GM18508 (cell line): ENCODE data around the gene SDK2.

Experiments
- ATAC-seq: cut with Tn5 transposase; IDR thresholded peaks from one replicate; pipeline ENCODE4 v1.9.1; 2021; ENCODE audit warnings: moderate number of reproducible peaks; ENCODE audit not compliant: insufficient read depth, unreplicated experiment

The SDK2 gene

GRCh38 chr17:73360961-73361761 is 283.1 kb downstream of the SDK2 start:
- no peak for ATAC-seq

DNA sequence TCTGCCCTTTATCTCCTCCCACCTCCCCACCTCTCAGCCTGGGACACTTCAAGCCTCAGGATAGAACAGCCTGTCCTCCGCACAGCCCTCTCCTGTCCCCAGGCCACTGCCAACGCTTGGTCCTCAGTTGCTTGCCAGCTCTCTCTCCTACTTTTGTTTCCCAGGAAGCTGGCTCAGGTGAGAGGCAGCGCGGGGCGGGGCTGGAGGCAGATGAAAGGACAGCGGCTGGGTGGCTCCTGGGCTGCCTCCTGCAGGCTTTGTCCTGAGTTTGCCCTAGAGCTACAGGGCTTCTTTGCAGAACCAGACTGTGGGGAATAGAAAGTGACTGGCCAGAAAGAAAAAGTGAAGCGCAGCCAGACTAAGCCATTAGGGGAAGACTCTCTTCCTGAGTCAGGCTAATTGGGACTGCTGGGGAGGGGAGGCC is 284.2 kb downstream of the SDK2 start:
- ATAC-seq = no peak

DNA sequence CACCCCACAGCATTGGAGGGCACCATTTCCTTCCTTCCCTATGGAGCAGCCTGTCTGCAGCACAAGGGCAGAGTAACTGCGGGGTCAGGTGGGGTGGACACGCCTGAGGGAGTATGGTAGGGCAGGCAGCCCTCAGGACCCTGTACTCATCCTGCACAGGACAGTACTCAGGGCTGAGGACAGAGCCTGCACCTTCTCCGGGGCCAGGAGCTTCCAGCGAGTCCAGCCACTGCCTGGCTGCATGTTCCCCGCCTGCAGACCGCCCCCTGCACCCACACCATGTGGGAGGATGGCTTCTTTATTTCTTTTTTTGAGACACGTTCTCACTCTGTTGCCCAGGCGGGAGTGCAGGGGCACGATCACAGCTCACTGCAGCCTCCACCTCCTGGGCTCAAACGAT is 284.9 kb downstream of the SDK2 start:
- ATAC-seq = no peak

DNA sequence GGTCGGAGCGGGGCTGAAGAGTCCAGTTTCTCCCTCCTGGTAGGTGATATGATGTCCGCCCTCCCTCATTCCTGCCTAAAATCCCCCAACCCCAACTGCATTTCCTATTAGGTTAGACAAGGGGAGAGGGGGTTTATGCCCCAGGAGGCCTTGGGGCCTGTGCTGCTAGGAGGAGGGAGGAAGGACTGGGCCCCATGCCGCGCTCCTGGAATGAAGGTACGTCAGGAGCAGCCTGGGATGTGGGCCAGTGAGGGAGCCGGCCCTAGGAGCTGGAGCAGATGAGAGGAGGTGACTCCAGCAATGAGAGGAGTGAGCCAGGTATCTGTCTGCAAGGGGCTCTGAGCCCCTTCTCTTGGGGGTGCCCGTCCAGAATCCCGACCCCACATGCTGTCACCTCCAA is 285.6 kb downstream of the SDK2 start:
- no peak for ATAC-seq

DNA sequence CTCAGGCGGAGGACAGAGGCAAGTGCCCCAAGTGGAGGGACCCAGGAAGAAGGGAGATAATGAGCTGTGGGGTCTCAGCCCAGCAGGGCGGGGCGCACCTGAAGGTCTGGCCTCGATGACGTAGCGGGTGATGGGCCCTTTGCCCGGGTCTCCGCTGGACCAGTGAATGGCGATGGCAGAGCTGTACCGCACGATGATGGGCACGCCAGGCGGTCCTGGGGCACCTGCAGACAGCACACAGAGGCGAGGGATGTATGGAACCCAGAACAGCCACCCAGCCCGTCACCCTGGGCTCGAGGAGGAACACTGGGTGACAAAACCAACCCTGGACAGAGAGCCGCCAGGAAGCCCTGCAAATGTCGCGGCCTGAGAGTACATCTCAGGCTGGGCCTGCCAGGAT is 286.3 kb downstream of the SDK2 start:
- no peak for ATAC-seq

GRCh38 chr17:73357318-73357717 is 286.9 kb downstream of the SDK2 start:
- no peak for ATAC-seq

DNA sequence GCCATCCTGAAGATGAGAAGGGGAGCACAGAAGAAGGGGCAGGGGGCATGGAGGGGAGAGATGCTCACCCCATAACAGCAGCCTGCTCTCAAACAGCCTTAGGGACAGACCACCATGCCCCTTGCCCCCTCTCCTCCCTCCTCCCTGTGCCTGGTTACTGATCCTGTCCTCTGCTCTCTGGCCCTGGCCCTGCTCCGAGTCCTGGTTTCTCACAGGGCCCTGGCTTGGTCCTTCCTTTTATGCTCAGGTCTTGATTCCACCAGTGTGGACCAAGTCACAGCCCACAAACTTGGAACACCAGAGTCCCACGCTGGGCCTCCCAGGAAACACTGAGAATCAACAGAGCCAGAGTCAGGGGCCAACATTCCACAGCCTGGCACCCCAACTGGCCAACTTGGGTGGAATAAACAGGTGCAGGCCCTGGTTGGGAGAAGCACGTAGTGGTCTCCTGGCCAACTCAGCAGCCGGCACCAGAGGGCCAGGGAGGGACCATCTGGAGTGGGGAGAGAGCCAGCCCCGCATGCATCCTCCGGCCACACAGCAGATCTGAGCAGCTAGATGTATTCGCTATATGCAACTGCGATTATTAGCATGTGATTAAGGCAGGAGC is 287.6 kb downstream of the SDK2 start:
- ATAC-seq = no peak

GRCh38 chr17:73354423-73355284 is 289.6 kb downstream of the SDK2 start:
- no peak for ATAC-seq

- ATAC-seq = no peak
Observed at GRCh38 chr17:73352261-73352660, 292.0 kb downstream of the SDK2 start.

GRCh38 chr17:73351764-73352163 is 292.5 kb downstream of the SDK2 start:
- no peak for ATAC-seq

GRCh38 chr17:73350864-73351263 is 293.4 kb downstream of the SDK2 start:
- ATAC-seq = no peak

- ATAC-seq = no peak
Observed at GRCh38 chr17:73349647-73350046, 294.6 kb downstream of the SDK2 start.

DNA sequence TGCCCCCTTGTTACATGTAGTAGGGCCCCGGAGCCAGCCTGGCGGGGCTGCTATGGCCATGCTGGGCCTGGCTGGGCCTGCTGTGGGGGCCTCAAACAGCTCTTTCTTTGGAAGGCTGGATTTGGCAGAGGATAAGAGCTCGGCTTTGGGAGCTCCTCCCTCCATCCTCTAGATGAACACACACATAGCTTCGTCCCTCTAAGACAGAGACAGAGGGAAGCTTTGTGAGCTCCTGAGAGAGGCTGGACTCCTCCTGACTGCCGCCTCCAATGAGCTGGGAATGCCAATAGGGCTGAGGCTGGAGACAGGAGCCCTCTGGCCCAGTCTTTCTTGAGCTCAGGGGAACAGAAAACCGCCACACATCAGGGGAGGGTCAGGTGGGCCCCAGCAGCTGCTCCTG is 295.1 kb downstream of the SDK2 start:
- ATAC-seq = no peak

GRCh38 chr17:73348829-73349095 is 295.5 kb downstream of the SDK2 start:
- ATAC-seq = no peak

DNA sequence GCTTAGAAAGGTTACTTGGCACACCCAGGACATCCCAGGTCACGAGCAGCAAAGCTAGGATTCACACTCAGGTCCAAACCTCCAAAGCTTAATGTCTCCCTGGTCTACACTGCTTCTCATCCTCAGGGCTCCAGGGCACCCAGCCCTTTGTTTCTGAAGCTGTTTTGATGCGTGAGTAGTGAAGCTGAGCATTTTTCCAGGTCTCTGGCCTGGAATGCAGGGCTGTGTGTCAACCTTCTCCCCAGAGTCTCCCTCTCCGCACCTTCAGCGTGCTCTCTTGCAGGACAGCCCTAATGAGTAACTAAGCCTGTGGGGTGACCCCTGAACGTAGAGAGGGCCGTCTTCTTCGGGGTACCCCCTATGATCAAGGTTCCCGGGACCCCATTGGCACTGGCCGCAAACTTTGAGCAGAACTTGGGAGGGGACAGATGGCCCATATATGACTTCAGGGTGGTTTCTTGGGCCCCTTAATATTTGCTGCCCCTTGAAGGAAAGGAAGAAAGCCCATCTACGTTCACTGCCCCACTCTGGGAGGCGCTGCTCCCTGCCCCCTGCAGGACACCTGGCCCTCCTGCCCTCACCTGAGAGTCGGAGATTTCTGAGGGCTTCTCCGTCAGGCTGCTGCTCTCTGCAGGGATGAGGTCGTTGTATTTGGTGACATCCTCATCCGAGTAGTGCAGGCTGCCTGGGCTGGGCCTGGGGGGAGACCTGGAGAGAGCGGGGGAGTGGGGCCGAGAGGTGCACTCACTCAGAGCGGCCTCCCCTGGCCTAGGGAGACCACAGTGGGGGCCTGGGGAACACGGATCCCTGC is 296.0 kb downstream of the SDK2 start:
- ATAC-seq = no peak

GRCh38 chr17:73347351-73347750 is 296.9 kb downstream of the SDK2 start:
- no peak for ATAC-seq

DNA sequence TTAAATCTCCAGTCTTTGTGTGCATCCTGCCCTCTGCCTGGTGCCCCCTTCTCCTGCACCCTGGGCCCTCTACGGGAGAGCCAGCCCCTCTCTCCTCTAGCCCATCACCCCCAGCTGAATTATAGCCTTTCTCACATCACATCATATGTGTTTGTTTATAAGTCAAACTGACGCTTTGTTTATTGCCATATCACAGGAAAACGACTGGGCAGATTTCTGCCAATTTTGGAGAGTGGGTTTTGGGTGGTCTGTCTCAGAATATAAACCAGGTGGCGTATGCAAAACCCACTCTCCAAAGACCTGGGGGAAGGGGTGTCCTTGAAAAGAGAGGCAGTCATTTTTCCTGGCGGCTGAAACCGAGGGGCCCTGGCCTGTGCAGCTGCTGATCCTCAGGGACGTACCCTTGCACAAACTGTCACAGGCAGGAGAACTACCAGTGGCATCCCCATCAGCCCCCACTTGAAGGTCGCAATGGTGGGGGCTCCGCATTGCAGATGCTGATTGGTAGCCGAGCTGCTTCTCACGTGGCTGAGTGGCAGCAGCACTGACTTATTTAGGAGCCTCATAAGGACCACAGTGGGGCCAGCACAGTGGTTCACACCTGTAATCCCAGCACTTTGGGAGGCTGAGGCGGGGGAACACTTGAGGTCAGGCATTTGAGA is 297.6 kb downstream of the SDK2 start:
- no peak for ATAC-seq

DNA sequence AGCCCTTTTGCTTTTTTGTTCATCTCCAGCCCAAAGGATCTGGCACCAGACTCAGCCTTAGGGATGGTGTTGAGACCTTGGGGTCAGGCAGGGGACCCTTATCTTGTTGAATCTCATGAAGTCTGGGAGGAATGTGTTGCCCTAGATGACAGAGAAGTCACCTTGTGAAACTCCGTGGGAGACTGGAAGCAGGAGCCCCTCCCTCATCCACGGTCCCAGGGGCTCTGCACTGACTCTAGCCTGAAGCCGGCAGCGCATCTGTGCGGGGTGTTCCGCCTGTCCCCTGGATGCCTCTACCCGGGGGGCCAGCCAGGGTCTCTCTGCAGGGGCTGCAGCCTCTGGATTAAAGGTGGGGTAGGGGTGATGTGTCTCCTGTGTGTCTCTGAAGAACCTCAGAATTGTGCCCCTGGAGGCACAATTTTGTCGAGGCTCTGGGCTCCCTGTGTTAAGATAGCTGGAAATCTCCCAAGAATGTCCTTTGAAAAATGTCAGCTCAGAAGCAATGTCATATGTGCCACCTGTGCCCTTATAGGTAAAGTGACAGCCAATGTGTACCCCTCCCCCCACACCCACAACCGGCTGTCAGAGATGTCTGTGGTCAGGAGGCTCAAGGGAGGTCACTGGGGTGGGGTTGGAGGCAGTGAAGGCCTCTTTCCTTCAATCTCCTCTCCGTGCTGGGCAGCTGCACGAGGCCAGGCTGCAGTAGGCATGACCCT is 300.3 kb downstream of the SDK2 start:
- no peak for ATAC-seq

DNA sequence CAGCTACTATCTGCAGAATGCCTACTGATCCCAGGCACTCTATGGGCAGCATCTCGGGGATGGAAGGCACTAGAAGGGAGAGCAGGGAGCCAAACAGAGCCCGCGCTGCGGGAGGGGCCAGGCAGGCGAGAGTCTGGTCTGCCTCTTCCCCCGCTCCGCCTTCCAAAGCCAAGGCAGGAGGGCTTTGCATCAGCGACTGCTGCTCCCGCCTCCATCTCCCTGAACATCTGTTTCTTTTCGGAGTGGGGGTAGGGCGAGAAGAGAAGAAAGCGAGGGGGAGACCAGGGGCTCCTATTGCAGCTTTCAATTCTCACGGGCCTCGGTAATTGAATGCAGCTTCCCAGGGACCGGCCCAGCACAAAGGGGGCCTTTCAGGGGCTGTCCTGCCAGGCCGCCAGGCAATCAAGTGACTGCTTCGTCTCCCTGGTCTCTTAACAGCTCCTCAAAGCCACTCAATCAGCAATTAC is 301.0 kb downstream of the SDK2 start:
- ATAC-seq = no peak
